HCT116 (cell line): ENCODE results near the gene SCCPDH.

Experiments used
- CTCF ChIP-seq, 3 experiments: fragments of 200-600 bp in 1 of 3; sonication (generic) in 1 of 3; IDR thresholded peaks in 2 of 3; conservative IDR thresholded peaks in 1 of 3; 2 replicates each; pipeline ENCODE4 v1.5.1; 2012 to 2017; ENCODE audit warnings: low read depth in 2 of 3, low read length in 2 of 3, antibody characterized with exemption in 1 of 3, borderline replicate concordance in 1 of 3, control low read depth in 1 of 3, mild to moderate bottlenecking in 1 of 3, mixed read lengths in 1 of 3, mixed run types in 1 of 3, moderate library complexity in 1 of 3; ENCODE audit not compliant: insufficient read depth in 1 of 3
- EZH2phosphoT487 ChIP-seq: fragments of 200-600 bp; IDR thresholded peaks from 2 replicates; pipeline ENCODE4 v1.6.1; 2018; ENCODE audit warnings: antibody characterized with exemption, borderline replicate concordance
- POLR2A ChIP-seq: IDR thresholded peaks from 2 replicates; pipeline ENCODE4 v1.7.0; 2011; ENCODE audit warnings: borderline replicate concordance; ENCODE audit not compliant: insufficient read depth, insufficient read length; ENCODE audit errors: extremely low read depth
- POLR2AphosphoS5 ChIP-seq: IDR thresholded peaks from 2 replicates; pipeline ENCODE4 v1.6.1; 2011; ENCODE audit warnings: mild to moderate bottlenecking, low read depth, low read length, moderate library complexity
- REST ChIP-seq: IDR thresholded peaks from 2 replicates; pipeline ENCODE4 v1.6.1; 2012; ENCODE audit warnings: low read depth
- ZBTB33 ChIP-seq: IDR thresholded peaks from 2 replicates; pipeline ENCODE4 v1.6.1; 2011; ENCODE audit warnings: mild to moderate bottlenecking, low read length, moderate library complexity; ENCODE audit not compliant: insufficient replicate concordance; ENCODE audit errors: extremely low read depth

- TF ChIP-seq POLR2A (no peak), EZH2phosphoT487 (no peak), POLR2AphosphoS5 (no peak), CTCF (IDR thresholded peaks at IDR 0.05 in 2 of 3, conservative IDR thresholded peaks at IDR 0.05 in 1 of 3; ENCODE audit: borderline replicate concordance in 1 of 3, insufficient read depth in 1 of 3, low read depth in 2 of 3, low read length in 2 of 3) (no peak), REST (no peak), ZBTB33 (no peak)
Observed at GRCh38 chr1:246775531-246776385, 51.5 kb downstream of the SCCPDH start.
